Right kidney (tissue), 1 donor: ENCODE data around the gene PIK3CG.
A peak's percentile ranks its signal among the peaks of the same experiment; 100 is the strongest.
"Not testable (repeated sequence)": the region's sequence is repeated elsewhere in the genome, so short reads cannot be mapped to it uniquely, and the experiment has no call there.

ENCODE experiments used
- DNase-seq: peaks from one replicate; pipeline ENCODE4 v3.0.0-alpha.2; 2016

PIK3CG gene

DNA sequence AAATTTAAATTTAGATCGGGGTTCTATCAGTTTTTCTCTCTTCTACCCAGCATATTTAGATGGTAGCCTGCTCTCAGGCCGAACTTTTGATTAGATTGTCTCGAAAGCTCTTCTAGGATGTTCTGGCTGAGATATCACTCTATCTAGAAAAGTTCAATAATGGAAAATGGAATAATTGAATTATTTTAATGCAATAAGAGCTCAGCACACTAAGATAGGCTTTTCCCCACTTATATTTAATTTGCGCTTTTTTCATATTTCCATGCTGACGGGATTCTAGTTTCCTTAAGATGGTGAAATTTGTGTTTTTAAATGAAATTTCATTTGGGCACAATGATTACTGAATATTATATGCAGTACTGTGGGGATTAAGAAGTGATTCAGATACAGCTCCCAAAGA lies 73.7 kb downstream of the PIK3CG start:
- no peak for DNase-seq

DNA sequence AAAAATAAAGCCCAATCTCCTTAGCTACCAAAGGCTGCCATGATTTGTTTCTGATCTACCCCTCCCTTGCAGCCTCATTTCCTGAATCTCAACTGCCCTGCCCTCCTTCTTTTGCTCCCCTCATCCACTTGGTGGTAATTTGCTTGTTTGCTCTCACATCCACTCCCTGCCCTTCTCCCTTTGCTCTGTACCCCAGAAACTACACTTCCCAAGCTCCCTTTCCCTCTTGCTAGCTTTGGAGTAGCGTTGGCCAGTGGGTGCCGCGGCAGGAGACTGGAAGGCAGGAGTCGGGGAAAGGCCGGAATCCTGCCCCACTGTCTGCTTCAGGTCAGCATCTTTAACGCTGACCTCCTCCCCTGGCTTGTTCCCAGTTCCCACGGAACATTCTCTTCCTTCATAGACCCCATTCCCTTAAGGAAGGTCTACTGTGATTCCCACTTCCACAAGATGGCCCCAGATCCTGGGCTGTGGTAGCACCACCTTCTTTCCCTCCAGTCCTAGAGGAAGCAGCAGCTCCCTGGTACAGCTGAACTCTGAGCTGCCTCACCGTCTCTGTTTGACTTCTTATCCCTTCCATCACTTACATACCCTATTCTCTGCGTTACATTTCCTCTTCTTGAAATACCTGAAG lies 79.1 kb downstream of the PIK3CG start:
- DNase-seq: no peak

DNA sequence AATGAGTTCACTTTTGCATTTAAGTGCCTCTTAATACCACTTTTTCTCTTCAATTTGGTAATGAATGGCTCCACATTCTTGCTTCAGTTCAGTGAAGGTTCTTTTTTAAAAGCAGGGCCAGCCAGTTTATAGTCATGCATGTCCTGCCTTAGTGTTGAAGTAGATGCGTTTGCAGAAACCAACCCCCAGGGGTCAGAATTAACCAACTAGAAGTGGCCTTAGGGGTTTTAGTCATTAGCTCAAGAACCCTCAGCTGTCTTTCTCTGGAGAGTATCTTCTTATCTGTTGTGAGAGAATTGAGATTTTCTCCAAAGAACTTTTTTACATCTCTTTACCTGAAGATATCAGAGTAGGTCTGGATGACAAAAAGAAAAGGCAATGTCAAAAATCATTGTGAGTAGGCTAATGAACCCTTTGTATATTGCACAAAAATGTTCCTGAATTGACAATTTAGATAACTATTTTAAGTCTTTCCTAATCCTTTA lies 82.2 kb downstream of the PIK3CG start:
- peak; percentile 18 for DNase-seq

DNA sequence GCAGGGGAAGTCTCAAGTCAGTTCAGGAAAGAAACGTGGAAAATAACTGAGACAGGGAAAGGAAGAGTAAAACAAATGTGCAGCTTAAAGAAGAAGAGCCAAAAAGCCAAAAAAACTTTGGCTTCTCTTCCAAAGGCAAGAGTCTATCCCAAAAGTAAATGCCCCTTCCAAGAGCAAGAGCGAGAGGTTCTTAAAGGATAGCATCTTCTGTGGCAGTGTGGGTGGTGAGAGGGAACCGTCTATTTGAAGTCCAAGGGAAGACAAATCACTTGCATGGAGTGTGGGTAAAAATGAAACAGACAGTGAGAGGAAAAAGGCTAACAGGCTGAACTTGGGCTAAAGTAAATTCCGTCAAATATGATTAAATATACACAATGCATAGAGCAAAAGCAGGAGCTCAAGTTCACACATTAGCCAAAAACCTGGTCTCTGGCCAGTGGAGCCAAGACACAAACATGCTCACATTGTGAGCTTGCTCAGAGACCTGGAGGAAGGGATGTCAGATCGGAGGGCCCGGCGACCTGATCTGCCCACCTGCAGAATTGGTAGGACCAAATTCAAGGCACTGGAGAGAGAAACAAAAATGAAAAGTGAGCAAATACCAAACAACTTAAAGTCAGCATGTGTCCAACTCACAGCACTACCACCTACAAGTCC lies 87.0 kb downstream of the PIK3CG start:
- DNase-seq: no peak

DNA sequence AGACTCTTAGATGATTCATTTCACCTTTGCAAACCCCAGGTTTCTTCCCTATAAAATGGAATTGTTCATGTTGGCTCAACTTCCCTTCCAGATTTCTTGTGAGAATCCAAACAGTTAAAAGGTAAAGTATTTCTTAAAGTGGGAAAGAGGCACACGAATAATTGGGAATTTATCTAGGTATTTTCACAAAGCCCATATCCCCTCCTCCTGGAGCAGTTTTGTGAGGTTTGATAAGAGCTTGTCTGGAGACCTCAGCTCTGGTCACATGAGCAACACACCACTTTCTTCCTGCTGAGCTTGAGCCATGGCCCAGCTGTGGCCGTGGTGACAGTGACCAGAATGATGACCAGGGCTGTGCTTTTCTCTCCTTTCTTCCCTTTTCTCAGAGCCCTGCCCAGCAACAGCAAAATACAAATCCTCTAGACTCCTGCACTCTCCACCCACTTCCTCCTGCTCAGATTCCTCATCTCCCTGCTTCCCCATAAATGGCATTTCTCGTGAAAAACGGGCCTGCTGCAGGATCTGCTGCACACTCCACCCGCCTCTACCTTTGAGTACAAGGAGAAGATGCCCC lies 87.7 kb downstream of the PIK3CG start:
- DNase-seq: no peak

DNA sequence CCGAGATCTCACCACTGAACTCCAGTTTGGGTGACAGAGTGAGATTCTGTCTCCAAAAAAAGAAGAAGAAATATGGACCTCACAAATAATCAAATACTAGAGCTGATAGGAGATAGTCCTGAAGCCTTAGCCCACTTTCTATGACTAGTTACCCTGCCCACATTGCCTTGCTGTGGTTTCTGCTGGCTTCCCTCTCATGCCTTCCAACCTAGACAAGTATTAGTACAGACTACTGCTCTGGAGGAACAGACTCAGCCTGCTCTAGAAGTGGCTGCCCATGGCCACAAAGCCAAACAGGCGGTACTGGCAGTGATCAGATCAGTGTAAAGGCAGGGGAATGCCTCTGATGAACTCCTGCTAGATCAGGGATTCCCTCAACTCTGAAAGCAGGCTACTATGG lies 89.8 kb downstream of the PIK3CG start:
- no peak for DNase-seq

DNA sequence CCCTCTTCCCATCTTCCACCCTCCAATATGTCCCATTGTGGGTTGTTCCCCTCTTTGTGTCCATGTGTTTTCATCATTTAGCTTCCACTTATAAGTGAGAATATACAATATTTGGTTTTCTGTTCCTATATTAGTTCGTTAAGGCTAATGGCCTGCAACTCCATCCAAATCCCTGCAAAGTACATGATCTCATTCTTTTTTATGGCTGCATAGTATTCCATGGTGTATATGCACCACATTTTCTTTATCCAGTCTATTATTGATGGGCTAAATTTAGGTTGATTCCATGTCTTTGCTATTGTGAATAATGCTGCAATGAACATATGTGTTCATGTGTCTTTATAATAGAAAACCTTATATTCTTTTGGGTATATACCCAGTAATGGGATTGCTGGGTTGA lies 90.8 kb downstream of the PIK3CG start:
- DNase-seq: not testable (repeated sequence)
